Measurements from ENCODE around the gene BANK1. TPM values are rescaled to one million over a fixed set of nuclear protein-coding genes. Genes with fewer than 3 reads are reported as not detected.

The BANK1 gene
- polyA plus RNA-seq, 4 donors, result 2.0 to 3.7 (median 3.5) TPM

DNA sequence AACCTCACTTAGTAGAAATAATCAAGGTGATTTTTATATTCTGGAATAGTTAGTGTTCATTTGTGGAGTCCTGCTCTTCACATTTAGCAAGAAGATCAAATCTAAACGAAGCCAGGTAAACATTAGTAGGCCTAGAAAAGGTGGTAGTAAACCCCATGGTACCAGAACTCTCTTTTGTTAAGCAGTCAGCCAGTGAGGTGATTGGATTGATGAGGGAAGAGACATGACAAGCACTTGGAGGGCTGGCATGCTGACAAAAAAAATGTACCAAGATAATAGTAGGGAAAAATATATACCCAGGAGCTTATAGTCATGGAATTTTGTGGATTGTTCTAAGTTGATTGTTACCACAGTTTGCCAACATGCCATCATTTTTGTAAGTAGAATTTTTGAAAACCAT lies 163.8 kb downstream of the BANK1 start:
- no peak for DNase-seq (ENCODE audit: low read depth in 4 of 4, low spot score in 3 of 4)

DNA sequence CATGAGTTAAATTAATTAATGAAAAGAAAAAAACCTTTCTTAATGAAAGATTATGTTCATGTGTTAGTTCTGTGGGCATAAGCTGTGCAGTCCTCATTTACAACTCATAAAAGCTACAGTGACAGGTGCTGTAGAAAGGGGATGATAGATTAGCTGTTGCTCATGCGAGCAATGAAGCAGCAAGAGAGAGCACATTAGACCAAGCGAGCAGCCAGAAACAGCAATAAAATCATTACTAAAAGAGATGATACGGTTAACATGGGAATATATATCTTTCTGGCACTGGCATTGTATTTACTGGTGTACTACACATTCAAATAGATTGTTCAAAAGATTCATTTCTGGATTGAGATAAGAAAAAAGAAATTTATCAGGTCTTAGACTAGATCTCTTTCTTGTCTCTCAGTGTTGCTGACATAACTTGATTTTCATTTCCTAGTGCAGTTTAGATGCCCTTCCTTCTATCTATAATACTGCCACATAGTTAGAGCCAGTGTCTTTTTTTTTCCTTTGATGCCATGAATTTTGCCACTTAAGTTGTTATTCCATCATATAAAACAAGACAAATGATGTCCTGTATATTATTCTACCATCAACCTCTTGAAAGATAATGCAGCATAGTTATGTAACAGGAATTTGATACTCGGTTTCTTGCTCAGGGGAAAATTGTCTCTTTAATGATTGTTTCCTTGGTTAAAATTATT lies 164.6 kb downstream of the BANK1 start:
- DNase-seq (ENCODE audit: low read depth in 4 of 4, low spot score in 3 of 4), result no peak

- no peak for DNase-seq (ENCODE audit: low read depth in 4 of 4, low spot score in 3 of 4)
Observed at GRCh38 chr4:101956068-101956825, 165.7 kb downstream of the BANK1 start.

DNA sequence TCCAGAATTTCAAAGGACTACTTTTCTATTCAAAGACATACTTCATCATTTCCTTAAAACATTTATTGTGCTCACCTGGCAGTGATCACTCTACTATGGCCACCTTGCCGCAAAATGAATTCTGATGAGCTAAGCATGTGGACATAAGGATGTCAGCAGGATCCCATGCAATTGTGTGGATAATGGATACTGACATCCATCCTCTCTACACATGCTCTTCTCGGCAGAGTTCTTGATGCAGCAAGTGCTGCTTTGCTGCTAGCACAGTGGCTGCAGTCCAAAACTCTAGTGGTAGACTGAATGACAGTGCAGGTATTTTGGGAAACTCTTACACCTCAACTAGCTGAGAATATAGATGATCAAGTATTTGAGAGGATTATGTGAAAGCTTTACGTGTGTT lies 168.0 kb downstream of the BANK1 start:
- no peak for DNase-seq (ENCODE audit: low read depth in 4 of 4, low spot score in 3 of 4)

DNA sequence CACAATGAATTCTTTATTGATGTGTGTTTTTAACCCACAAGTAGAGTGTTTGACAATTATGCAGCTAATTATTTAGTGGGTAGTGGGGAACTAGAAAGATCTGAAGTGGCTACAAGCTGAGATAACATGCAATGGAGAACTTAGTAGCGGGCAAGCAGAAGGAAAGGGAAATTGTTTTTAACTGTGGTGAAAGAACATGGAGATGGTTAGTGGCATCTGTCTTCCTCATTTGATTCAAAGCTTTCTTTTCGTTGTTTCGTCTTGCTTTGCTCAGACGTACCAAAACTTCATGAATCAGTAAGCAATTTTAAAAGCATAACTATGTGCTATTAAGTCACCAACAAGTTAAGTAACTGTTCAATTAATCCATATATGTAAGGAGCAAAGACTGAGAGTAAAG lies 169.9 kb downstream of the BANK1 start:
- DNase-seq (ENCODE audit: low read depth in 4 of 4, low spot score in 3 of 4), result no peak

- DNase-seq (ENCODE audit: low read depth in 4 of 4, low spot score in 3 of 4), result no peak
Observed at GRCh38 chr4:101961144-101961543, 170.6 kb downstream of the BANK1 start.

- no peak for DNase-seq (ENCODE audit: low read depth in 4 of 4, low spot score in 3 of 4)
Observed at GRCh38 chr4:101967697-101968346, 177.3 kb downstream of the BANK1 start.

DNA sequence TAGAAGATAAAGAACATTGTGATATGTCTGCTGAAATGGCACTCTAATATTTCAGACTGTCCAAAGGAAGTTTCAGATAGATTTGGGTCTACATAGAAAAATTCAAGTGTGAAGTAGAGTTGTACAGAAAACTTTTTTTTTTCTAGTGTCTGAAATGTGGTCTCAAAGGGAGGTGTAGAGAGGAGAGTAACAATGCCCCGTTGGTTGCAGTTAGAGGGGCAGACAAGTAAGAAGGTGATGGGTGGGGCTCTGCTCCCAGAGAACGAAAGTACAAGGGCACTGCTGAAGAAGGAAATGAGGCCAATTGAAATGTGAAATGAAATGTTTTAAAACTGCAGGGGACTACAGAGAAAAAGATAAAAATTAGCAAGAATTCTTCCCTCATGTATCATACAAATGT lies 177.8 kb downstream of the BANK1 start:
- DNase-seq (ENCODE audit: low read depth in 4 of 4, low spot score in 3 of 4), result no peak

DNA sequence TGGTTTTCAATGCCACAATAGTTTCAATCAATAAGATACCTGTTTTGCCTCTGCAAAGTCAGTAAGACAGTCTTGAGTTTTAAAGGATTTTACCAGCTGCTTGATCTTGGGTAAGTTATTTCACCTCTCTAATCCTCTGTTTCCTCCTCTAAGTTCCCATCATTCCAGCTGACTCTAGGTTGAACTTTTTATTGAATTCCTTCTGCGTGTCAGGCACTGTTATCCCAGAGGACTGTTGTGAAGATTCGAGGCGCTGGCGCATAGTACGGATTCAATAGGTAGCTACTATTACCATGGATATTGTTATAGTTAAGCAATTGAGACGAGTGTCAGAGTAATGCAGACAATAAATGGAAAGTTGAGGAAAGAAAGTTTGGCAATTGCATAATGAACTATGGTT lies 179.4 kb downstream of the BANK1 start:
- no peak for DNase-seq (ENCODE audit: low read depth in 4 of 4, low spot score in 3 of 4)

GRCh38 chr4:101970547-101971155 lies 180.1 kb downstream of the BANK1 start:
- DNase-seq (ENCODE audit: low read depth in 4 of 4, low spot score in 3 of 4), result no peak

- DNase-seq (ENCODE audit: low read depth in 4 of 4, low spot score in 3 of 4), result no peak
Observed at GRCh38 chr4:101972791-101973190, 182.3 kb downstream of the BANK1 start.

- DNase-seq (ENCODE audit: low read depth in 4 of 4, low spot score in 3 of 4), result no peak
Observed at GRCh38 chr4:101973361-101973760, 182.8 kb downstream of the BANK1 start.

- no peak for DNase-seq (ENCODE audit: low read depth in 4 of 4, low spot score in 3 of 4)
Observed at GRCh38 chr4:101977076-101977475, 186.5 kb downstream of the BANK1 start.

- DNase-seq (ENCODE audit: low read depth in 4 of 4, low spot score in 3 of 4), result peak in 2 of 4 donors; percentile 8 to 12
Observed at GRCh38 chr4:101981756-101982155, 191.2 kb downstream of the BANK1 start.

DNA sequence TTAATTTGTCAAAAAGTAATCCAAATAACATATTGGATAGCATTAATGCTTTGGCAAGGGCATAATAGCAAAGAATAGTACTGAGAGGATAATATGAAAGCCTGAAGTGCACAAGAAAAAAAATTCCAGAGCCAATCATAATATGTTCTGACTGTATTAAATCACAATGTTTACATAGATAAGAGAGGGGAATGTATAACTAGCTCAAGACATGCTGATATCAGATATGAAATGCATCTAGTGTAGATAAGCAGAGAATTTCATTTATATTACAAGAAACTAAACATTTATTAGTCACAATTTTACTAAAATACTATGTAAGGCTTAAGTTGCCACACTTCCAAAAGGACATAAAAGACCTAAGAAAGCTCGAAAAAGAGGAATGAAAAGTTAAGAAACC lies 193.3 kb downstream of the BANK1 start:
- no peak for DNase-seq (ENCODE audit: low read depth in 4 of 4, low spot score in 3 of 4)

GRCh38 chr4:101987623-101988243 lies 197.2 kb downstream of the BANK1 start:
- no peak for DNase-seq (ENCODE audit: low read depth in 4 of 4, low spot score in 3 of 4)

DNA sequence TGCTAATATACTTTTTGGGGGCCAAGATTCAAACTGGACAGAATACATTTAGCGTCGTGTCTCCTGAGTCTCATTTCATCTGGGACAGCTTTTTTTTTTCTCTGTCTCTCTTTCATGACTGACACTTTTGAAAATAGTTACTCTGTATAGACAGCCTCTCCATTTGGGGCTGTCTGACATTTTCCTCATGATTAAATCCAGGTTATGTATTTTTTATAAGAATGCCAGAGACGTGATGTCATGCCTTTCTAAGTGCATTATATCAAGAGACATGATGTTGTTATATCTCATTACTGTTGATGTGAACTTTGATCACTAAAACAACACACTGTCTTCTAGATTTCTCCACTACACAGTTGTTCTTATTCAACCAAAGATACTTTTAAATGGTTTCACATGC lies 199.0 kb downstream of the BANK1 start:
- DNase-seq (ENCODE audit: low read depth in 4 of 4, low spot score in 3 of 4), result no peak

DNA sequence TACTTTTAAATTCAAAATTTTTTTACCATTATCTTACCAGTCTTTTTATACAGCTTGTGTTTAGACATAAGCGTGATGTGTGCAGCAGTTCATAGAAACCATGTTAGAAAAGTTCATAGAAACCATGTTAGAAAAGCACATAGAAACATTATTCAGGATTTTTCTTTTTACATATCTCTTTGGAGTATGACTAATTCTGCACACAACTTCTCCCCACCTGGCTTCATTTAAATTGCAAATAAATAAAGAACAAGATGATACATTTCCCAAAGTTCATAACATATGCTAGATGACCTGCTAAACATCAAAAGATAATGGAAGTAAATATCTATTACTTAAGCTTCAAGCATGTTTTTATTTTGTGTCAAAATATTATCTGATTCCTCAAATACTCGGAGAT lies 201.9 kb downstream of the BANK1 start:
- no peak for DNase-seq (ENCODE audit: low read depth in 4 of 4, low spot score in 3 of 4)

GRCh38 chr4:101993002-101993841 lies 202.7 kb downstream of the BANK1 start:
- no peak for DNase-seq (ENCODE audit: low read depth in 4 of 4, low spot score in 3 of 4)

All from right renal pelvis (tissue), 4 donors.